HepG2 (cell line): ENCODE measurements around the gene DHTKD1.

ENCODE experiments used
- CTCF ChIP-seq: sonication (generic); formaldehyde crosslinking; IDR thresholded peaks from 2 replicates; pipeline ENCODE4 v1.5.0; 2020; ENCODE audit warnings: mild to moderate bottlenecking, missing genetic modification reagents, moderate library complexity
- JUNB ChIP-seq: sonication (generic); formaldehyde crosslinking; IDR thresholded peaks from 2 replicates; pipeline ENCODE4 v1.8.0; 2022; ENCODE audit warnings: missing genetic modification reagents, mild to moderate bottlenecking, borderline replicate concordance
- MAFK ChIP-seq, 2 experiments: IDR thresholded peaks in 1 of 2; conservative IDR thresholded peaks in 1 of 2; 2 replicates each; pipeline ENCODE4 v1.6.1; 2011; ENCODE audit warnings: improper control_type of control experiment in 2 of 2, low read length in 2 of 2
- NCOA2 ChIP-seq: sonication (generic); formaldehyde crosslinking; IDR thresholded peaks from 2 replicates; pipeline ENCODE4 v1.8.0; 2022; ENCODE audit warnings: inconsistent platforms
- PHF8 ChIP-seq: sonication (generic); formaldehyde crosslinking; IDR thresholded peaks from 2 replicates; pipeline ENCODE4 v1.5.0; 2020; ENCODE audit warnings: missing genetic modification reagents
- POLR2A ChIP-seq, 2 experiments: IDR thresholded peaks; 2 replicates each; pipeline ENCODE4 v1.6.1; 2011; ENCODE audit warnings: low read depth in 2 of 2, low read length in 2 of 2, mild to moderate bottlenecking in 1 of 2, moderate library complexity in 1 of 2; ENCODE audit not compliant: insufficient read depth in 1 of 2
- PREB ChIP-seq: sonication (generic); formaldehyde crosslinking; IDR thresholded peaks from 2 replicates; pipeline ENCODE4 v1.4.0; 2020; ENCODE audit warnings: missing genetic modification reagents
- RAD21 ChIP-seq: fragments of 450-650 bp; formaldehyde crosslinking; IDR thresholded peaks from 2 replicates; pipeline ENCODE4 v1.5.0; 2020; ENCODE audit warnings: mild to moderate bottlenecking
- SP4 ChIP-seq: sonication (generic); formaldehyde crosslinking; IDR thresholded peaks from 2 replicates; pipeline ENCODE4 v1.8.1; 2023; ENCODE audit warnings: mild to moderate bottlenecking, missing genetic modification reagents
- ZNF10 ChIP-seq: sonication (generic); formaldehyde crosslinking; IDR thresholded peaks from 2 replicates; pipeline ENCODE4 v1.4.0; 2020; ENCODE audit warnings: mild to moderate bottlenecking, low read depth, missing genetic modification reagents, borderline replicate concordance
- ZNF274 ChIP-seq: sonication (generic); formaldehyde crosslinking; IDR thresholded peaks from 2 replicates; pipeline ENCODE4 v1.5.1; 2020; ENCODE audit warnings: mild to moderate bottlenecking, missing genetic modification reagents

- no peak for TF ChIP-seq ZNF274 (CRISPR knock-in tag)
- no peak for TF ChIP-seq NCOA2 (CRISPR knock-in tag)
- TF ChIP-seq JUNB (CRISPR knock-in tag): no peak
- no peak for TF ChIP-seq SP4
- TF ChIP-seq MAFK (conservative IDR thresholded peaks at IDR 0.05 in 1 of 2, IDR thresholded peaks at IDR 0.05 in 1 of 2; ENCODE audit: low read length in 2 of 2): no peak
- TF ChIP-seq POLR2A (IDR thresholded peaks at IDR 0.05; ENCODE audit: insufficient read depth in 1 of 2, low read depth in 2 of 2, low read length in 2 of 2): no peak
- TF ChIP-seq RAD21 (CRISPR knock-in tag): no peak
- no peak for TF ChIP-seq ZNF10 (CRISPR knock-in tag)
- no peak for TF ChIP-seq PREB (CRISPR knock-in tag)
- TF ChIP-seq CTCF: no peak
- TF ChIP-seq PHF8: no peak
These were observed 95.3 kb downstream of the DHTKD1 start for GRCh38 chr10:12164085-12164484.
